Mammary epithelial cell (primary cell): ENCODE results near the gene LRRC7.

ENCODE experiments used
- CTCF ChIP-seq, 2 donors: IDR thresholded peaks in 1 of 2; conservative IDR thresholded peaks in 1 of 2; 2 replicates each; pipeline ENCODE4 v1.5.1; 2011 to 2012; ENCODE audit warnings: inconsistent platforms in 2 of 2, low read length in 2 of 2, mild to moderate bottlenecking in 2 of 2, control low read depth in 1 of 2, low read depth in 1 of 2; ENCODE audit not compliant: insufficient read depth in 1 of 2; ENCODE audit errors: extremely low read depth in 1 of 2
- EZH2 ChIP-seq: IDR thresholded peaks from 2 replicates; pipeline ENCODE4 v1.6.1; 2012; ENCODE audit warnings: low read length, inconsistent platforms, borderline replicate concordance

GRCh38 chr1:69738458-69739250 is 170.9 kb downstream of the LRRC7 start:
- TF ChIP-seq CTCF (conservative IDR thresholded peaks at IDR 0.05 in 1 of 2, IDR thresholded peaks at IDR 0.05 in 1 of 2; ENCODE audit: extremely low read depth in 1 of 2, insufficient read depth in 1 of 2, low read depth in 1 of 2, low read length in 2 of 2) (no peak), EZH2 (no peak)
